ENCODE data around the gene HES2.

Gene HES2, protein sequence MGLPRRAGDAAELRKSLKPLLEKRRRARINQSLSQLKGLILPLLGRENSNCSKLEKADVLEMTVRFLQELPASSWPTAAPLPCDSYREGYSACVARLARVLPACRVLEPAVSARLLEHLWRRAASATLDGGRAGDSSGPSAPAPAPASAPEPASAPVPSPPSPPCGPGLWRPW

DNA sequence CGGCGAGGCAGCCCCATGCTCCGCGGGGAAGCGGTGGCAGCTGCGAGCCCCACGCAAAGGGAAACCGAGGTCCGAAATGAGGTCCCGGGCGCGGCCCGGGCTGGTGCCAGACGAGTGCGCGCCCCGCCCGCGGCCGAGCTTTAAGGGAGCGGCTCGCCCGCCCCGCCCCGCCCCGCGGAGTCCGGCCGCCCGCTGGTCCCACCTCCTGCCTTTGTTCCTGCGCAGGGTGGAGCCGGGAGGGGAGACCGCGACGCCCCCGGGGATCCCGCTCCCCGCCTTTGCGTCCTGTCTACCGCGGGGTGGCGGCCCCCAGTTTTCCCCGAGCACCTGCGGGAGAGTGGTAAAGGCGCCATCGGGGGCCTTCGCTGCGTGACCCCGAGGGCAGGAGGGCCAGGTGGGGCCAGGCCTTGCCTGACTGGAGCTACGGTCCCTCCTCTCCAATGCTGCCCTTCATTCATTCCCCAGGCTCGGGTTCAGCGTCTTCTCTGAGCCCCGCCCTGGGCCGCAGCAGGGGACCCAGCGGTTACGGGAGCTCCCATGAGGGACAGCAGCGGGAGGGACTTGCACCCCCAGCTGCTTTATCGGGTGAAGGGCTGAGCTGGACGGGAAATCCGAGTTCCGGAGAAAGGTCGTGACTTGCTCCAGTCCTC is at the start of gene HES2:
Gene HES2, minus strand, starts transcription at position 116 of the 650 bp plus-strand sequence. Its CDS starts 99 bp downstream, at position 17.
- TF ChIP-seq POLR2A (IDR thresholded peaks at IDR 0.05; ENCODE audit: low read length) (no peak), GATA1 (IDR thresholded peaks at IDR 0.05; ENCODE audit: low read depth, low read length) (no peak)
- peak; percentile 22 to 31 for DNase-seq

DNA sequence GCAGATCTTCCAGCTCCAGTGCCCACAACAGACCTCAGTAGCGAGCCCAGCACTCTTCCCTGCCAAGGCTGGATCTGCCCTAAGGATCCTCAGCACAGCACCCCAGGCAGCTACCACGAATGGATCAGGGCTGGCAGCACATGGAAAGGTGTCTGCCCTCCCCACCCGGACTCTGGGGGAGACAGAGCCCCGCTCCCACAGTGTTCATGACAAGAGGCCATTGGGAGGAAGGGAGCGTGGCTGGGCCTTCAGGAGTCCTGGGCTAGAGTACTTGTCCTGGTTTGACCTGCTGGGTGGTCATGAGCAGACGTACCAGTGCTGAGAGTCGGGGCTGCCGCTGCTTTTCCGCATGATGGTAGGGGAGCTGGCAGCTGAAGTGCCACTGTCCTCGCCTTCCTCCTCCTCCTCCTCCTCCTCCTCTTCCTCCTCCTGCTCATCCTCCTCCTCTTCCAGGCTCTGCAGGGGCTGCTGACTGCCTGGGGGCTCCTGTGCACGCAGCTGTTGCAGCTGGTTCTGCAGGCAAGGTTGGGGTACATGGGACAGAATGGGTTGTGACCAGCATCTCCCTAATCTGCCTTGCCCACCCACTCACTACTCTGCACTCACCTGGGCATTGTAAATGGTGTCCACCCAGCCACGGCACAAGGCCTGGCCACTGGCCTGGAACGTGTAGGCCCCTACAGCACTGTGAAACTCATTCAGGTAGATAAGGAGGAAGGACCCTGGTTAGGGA is 49.2 kb upstream of the HES2 start:
- no peak for TF ChIP-seq GATA1 (IDR thresholded peaks at IDR 0.05; ENCODE audit: low read depth, low read length)
- no peak for TF ChIP-seq POLR2A (IDR thresholded peaks at IDR 0.05; ENCODE audit: low read length)
- DNase-seq: no peak

DNA sequence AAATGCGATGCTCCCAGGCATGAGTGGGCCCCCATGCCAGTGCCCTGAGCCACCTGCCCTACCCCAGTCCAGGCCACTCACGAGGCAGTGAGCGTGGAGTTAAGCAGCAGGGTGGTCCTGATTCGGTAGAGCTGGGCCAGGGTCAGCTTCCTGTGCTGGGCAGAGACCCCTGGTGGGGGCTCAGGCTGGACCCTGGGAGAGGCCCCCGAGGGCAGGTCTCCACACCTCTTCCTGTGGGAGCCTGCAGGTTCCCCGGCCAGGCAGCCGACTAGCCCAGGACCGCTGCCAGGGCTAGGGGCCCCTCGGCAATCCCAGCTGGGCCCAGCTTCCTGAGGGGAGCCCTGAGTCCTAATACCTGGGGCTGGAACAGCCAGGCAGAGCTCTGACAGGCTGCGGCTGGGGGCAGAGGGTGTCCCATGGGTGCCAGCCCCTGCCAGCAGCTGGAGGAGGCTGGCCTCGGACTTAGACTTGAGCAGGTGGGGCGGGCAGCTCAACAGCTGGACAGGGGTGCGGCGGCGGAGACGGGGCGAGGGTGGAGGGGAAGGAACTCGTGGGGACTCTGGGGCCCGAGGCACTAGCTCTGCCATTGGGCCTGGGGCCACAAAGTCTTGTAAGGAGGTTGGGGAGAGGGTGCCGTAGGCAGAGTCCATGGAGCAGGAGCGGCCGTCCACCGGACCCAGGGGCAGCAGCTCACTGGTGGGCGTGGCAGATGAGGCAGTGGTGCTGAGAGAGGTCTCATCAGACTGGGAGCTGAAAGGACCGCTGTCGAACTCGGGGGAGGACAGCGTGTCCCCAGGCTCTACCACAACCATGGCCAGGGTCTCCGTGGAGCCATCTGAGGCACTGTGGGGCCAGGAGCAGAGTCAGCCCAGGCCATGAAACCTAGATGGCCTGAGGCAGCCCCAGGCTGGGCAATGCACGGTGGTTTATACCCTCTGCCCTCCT is 48.3 kb upstream of the HES2 start:
- no peak for DNase-seq
- TF ChIP-seq GATA1 (IDR thresholded peaks at IDR 0.05; ENCODE audit: low read depth, low read length) (no peak), POLR2A (IDR thresholded peaks at IDR 0.05; ENCODE audit: low read length) (no peak)

DNA sequence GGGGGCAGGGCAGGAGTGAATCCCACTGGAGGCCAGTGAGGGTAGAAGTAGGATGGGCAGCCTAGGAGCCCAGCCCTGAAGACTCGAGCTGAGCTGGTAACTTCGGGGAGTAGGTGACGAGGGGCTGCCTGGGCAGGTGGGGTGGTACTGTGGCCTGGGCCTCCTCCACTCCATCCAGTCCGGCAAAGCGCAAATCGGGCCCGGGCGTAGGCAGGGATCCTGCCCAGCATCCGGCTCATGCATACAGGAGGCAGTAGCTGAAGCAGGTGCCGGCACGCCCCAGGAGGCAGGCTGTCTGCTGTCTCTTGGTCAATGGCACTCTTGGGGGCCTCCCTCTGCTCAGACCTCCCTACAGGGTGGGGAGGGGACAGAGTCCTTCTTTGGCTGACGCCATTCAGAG is 47.5 kb upstream of the HES2 start:
- no peak for TF ChIP-seq GATA1 (IDR thresholded peaks at IDR 0.05; ENCODE audit: low read depth, low read length)
- no peak for TF ChIP-seq POLR2A (IDR thresholded peaks at IDR 0.05; ENCODE audit: low read length)
- DNase-seq: no peak

DNA sequence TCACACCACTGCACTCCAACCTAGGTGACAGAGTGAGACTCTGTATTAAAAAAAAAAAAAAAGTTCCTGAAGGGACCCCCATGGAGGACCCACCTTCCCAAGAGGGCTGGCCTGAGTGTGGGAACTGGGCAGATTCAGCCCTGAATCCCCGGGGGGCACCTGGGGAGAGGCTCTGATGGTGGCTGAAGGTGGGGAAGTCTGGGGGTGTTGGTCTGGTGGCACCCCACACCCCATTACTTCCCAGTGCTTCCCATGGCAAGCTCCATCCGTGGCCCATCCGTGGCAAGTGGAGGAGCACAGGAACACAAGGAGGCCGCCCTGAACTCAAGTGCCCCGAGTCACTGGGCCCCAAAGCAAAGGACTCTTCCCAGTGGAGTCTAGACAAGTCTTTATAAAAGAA is 47.0 kb upstream of the HES2 start:
- no peak for TF ChIP-seq GATA1 (IDR thresholded peaks at IDR 0.05; ENCODE audit: low read depth, low read length)
- no peak for TF ChIP-seq POLR2A (IDR thresholded peaks at IDR 0.05; ENCODE audit: low read length)
- no peak for DNase-seq

DNA sequence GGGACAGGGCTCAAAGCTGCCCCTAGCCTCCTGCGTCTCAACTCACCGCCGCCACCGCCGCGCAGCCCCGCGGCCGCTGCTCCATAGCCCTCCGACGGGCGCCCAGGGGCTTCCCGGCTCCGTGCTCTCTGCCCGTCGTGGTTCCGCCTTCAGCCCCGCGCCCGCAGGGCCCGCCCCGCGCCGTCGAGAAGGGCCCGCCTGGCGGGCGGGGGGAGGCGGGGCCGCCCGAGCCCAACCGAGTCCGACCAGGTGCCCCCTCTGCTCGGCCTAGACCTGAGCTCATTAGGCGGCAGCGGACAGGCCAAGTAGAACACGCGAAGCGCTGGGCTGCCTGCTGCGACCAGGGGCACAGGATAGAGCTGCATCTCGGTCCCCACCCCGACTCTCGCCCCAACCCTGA is 46.3 kb upstream of the HES2 start, which contains the start of gene TNFRSF25:
Gene TNFRSF25, minus strand, starts transcription at position 151 of the 400 bp plus-strand sequence. Its CDS starts 66 bp downstream, at position 85.
- TF ChIP-seq POLR2A (IDR thresholded peaks at IDR 0.05; ENCODE audit: low read length) (no peak), GATA1 (IDR thresholded peaks at IDR 0.05; ENCODE audit: low read depth, low read length) (no peak)
- no peak for DNase-seq

DNA sequence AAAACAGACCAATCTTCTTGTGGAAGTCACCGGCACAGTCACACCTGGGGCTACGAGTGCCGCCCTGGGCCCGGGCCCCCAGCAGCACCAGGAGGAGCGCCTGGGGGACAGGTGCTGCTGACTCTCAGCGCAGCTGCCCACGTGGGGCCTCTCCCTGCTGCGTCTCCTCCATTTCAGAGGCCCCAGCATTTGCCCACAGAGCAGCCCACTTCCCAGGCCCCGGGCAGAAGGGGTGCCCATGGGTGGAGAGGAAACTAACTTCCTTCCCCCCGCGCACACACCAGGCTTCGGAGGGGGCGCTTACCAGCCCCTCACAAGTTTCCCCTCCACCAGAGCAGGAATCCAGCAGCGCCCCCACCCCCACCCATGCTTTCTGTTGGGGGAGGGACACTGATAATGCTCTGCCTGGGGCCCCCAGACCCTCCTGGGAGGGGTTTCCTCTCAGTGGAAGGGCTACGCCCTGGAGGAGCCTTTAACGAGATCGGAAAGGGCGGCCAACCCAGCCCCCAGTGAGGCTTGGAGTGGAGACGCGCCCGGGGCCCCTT is 45.8 kb upstream of the HES2 start:
- TF ChIP-seq GATA1 (IDR thresholded peaks at IDR 0.05; ENCODE audit: low read depth, low read length) (no peak), POLR2A (IDR thresholded peaks at IDR 0.05; ENCODE audit: low read length) (no peak)
- DNase-seq: no peak

DNA sequence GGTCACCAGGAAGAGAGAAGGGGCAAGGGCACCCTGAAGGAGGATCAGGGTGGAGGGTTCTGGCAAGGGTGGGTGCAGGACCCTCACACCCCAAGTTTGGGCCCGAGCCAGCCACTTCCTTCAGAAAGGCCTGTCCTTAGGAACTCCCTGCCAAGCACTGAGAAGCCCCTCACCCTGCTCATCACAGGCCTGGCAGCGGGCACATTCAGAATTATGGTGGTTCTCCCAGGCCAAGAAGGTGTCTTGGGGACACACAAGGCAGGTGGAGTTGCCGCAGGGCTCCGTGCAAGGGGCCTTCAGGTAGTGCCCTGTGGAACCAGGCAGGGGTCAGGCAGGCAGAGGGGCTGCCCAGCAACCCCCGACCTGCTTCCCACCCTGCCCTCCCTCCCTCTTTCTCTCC is 45.2 kb upstream of the HES2 start:
- TF ChIP-seq POLR2A (IDR thresholded peaks at IDR 0.05; ENCODE audit: low read length) (no peak), GATA1 (IDR thresholded peaks at IDR 0.05; ENCODE audit: low read depth, low read length) (no peak)
- DNase-seq: no peak

DNA sequence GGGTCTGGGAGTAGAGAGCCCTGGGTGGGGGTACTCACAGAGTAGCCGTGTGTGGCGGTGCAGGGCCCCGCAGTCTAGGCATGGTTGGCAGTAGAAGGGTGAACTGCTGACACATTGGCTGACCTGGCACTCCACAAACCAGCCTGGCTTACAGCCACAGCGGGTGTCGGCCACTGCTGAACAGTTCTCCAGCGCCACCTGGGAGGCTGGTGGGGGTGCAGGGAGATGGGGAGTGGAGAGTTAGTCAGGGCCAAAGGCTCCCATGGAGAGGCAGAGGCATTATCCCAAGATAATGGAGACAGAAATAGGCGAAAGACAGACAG is 44.8 kb upstream of the HES2 start:
- TF ChIP-seq POLR2A (IDR thresholded peaks at IDR 0.05; ENCODE audit: low read length) (no peak), GATA1 (IDR thresholded peaks at IDR 0.05; ENCODE audit: low read depth, low read length) (no peak)
- DNase-seq: peak in 1 of 2 experiments; percentile 22

DNA sequence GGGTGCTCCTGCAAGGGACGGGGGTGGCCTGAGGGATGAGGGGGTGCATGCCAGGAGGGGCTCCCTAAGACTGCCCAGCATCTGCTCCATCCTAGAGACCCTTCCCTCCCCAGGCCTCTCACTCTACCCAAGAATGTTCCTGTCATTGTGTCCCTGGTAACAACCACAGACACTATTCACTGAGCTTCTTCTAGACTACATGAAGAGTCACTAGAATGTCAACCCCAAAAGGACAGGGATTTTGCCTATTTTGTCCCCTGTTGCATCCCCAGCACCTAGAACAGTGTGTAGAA is 43.3 kb upstream of the HES2 start:
- no peak for TF ChIP-seq POLR2A (IDR thresholded peaks at IDR 0.05; ENCODE audit: low read length)
- TF ChIP-seq GATA1 (IDR thresholded peaks at IDR 0.05; ENCODE audit: low read depth, low read length): no peak
- no peak for DNase-seq

DNA sequence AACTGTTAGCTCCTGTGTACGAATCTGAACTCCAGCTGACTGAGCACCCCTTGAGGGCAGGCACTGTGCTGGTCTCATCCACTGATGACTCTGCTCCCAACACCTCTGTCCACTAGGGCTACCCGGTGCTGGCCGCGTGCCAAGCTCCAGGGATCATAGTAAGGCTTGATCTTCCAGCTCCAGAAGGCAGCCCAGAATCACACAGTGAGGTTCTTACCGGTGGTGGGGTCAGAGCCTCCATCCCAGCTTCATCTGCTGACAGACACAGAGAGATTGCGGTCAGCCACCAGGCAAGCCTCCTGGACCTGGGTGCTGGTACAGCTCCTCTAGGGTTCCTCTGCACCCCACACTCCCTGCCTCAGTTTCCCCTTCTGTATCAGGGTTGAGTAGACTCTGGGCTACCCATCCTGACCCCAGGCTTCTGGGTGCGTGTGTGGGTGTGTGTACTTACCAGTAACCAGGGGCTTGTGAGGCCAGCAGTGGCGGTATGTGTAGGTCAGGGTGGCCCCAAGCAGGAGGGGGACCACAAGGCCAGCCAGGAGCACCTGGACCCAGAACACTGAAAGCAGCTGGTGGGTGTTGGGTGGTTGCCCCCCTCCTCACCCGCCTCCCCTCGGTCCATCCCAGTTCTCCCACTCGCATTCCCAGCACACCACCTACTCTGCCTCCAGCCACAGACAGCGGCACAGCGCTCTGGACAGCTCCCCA is 42.8 kb upstream of the HES2 start:
- DNase-seq: peak in 1 of 2 experiments; percentile 24
- TF ChIP-seq POLR2A (IDR thresholded peaks at IDR 0.05; ENCODE audit: low read length) (no peak), GATA1 (IDR thresholded peaks at IDR 0.05; ENCODE audit: low read depth, low read length) (no peak)

DNA sequence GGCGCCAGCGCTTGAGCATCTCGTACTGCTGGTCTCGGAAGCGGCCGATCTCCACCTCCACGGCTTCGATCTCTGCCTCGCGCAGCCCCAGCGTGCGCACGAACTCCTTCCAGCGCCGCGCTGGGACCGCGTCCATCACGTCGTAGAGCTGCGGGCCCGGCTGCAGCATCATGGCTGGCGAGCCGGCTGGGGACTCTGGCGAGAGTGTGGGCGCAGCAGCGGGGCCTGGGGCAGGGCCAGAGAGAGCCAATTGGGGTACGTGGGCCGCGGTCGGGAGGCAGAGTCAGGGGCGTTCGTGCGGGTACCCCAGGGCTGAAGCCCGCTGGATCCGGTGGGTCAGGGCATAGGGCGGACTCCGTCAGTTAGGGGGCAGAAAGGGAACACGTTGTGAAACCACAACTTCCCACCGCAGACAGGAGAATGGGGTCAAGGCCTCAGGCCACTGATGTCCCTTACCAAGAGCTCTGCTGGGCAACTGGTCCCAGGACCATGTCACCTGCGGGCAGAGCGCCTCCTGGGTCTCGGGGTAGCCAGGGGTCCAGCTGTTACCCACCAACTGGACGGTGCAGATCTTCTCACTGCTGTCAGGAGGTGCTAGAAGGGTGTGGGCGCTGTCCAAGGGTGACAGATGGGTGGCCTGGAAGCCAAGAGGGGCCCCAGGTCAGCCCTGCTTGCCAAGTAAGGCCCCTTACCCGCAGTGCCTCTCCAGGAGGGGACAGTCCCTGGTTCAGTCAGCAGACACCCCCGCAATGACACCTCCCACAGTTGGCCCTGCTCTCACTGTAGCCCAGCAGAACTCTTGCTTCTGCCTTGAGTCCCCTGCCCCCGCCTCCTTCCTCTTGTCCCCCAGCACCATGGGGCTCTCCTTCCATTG is 42.1 kb upstream of the HES2 start:
- TF ChIP-seq POLR2A (IDR thresholded peaks at IDR 0.05; ENCODE audit: low read length) (no peak), GATA1 (IDR thresholded peaks at IDR 0.05; ENCODE audit: low read depth, low read length) (no peak)
- DNase-seq: no peak
